ENCODE measurements around the gene TAAR8.

- TF ChIP-seq POLR2AphosphoS5 (IDR thresholded peaks at IDR 0.05; ENCODE audit: borderline replicate concordance, low read depth, low read length), result no peak
- TF ChIP-seq EZH2 (IDR thresholded peaks at IDR 0.05), result no peak
- TF ChIP-seq FOXP2 (optimal IDR thresholded peaks at IDR 0.05; ENCODE audit: control extremely low read depth, extremely low read length, insufficient read depth), result no peak
Measured at GRCh38 chr6:132513831-132514545, 38.5 kb upstream of the TAAR8 start.
